ENCODE data around the gene ANXA10.
"Not testable (repeated sequence)": the region's sequence is repeated elsewhere in the genome, so short reads cannot be mapped to it uniquely, and the experiment has no call there.

- TF ChIP-seq CTCF (IDR thresholded peaks at IDR 0.05; ENCODE audit: low read depth, low read length); EZH2phosphoT487 (IDR thresholded peaks at IDR 0.05; ENCODE audit: low read depth): not testable (repeated sequence)
These were observed 43.5 kb downstream of the ANXA10 start for GRCh38 chr4:168135860-168136259.
